Measurements from ENCODE around the gene PALLD. TPM values are rescaled to one million over a fixed set of nuclear protein-coding genes. Genes with fewer than 3 reads are reported as not detected.

The PALLD gene
- total RNA-seq, 1 donor from 2014 or later, result 179 TPM

DNA sequence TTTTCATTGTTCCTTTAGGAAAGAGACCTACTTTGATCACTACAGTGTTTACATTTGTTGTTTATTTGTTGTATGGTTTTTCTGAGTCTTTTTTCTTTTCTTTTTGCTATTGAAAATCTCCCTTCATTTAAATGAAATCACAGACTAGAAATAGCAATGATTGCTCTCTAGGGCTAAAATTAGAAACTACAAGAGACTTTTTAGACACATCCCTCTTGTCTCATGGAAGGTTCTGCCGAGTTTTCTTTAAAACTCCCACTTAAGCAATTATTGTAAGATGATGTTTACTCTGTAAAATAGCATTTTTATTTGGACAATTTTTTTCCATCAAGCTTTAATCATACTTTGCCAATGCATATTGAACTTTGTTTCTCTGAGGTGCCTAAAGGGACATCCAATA lies 136.6 kb downstream of the PALLD start:
- no peak overlapping the region for H3K4me3 ChIP-seq
- H3K9me3 ChIP-seq, result no peaks in the 10 kb centered on the region
- no peak for ATAC-seq
- H3K36me3 ChIP-seq, result no peaks in the 10 kb centered on the region
- peaks cover 15% of the 10 kb centered on the region for H3K27me3 ChIP-seq
- H3K4me1 ChIP-seq, result peaks cover 22% of the 10 kb centered on the region
- H3K27ac ChIP-seq, result no peak overlapping the region
- no peak for DNase-seq
- TF ChIP-seq, protein P1, sequence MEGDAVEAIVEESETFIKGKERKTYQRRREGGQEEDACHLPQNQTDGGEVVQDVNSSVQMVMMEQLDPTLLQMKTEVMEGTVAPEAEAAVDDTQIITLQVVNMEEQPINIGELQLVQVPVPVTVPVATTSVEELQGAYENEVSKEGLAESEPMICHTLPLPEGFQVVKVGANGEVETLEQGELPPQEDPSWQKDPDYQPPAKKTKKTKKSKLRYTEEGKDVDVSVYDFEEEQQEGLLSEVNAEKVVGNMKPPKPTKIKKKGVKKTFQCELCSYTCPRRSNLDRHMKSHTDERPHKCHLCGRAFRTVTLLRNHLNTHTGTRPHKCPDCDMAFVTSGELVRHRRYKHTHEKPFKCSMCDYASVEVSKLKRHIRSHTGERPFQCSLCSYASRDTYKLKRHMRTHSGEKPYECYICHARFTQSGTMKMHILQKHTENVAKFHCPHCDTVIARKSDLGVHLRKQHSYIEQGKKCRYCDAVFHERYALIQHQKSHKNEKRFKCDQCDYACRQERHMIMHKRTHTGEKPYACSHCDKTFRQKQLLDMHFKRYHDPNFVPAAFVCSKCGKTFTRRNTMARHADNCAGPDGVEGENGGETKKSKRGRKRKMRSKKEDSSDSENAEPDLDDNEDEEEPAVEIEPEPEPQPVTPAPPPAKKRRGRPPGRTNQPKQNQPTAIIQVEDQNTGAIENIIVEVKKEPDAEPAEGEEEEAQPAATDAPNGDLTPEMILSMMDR (IDR thresholded peaks at IDR 0.05), result no peak
- intact Hi-C loops (cut with DNase I), result no loop called here

DNA sequence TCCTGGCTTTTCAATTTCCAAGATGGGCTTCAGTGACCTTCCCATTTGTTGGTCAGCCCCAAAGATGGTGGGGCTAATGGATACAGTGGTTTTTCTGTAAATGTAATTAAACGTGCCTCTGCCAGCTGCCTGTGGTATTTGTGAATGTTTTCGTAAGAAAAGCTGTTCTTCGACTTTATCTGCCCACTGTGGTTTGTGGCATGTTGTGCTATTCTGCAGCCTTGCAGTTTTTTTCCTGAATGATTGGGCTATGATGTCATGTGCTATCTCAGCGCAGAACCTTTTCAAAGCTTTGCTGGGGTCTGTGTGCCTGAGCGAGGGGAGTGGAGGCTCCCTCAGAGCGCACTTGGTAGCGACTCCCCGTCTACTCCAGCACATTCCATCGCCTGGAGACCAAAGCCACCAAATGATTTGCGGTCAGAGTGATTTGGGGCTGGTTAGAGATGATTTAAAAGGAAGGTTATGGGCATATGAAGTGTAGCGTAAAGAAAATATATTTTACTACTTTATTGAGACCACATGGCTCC lies 137.5 kb downstream of the PALLD start:
- DNase-seq, result no peak
- no peak for ATAC-seq
- intact Hi-C loops (cut with DNase I), result no loop called here
- Histone ChIP-seq H3K36me3 (no peaks in the 10 kb centered on the region), H3K27me3 (peaks cover 15% of the 10 kb centered on the region), H3K4me3 (no peak overlapping the region), H3K9me3 (no peaks in the 10 kb centered on the region), H3K27ac (no peak overlapping the region), H3K4me1 (peaks cover 22% of the 10 kb centered on the region)
- TF ChIP-seq, protein P1 (IDR thresholded peaks at IDR 0.05), result no peak

DNA sequence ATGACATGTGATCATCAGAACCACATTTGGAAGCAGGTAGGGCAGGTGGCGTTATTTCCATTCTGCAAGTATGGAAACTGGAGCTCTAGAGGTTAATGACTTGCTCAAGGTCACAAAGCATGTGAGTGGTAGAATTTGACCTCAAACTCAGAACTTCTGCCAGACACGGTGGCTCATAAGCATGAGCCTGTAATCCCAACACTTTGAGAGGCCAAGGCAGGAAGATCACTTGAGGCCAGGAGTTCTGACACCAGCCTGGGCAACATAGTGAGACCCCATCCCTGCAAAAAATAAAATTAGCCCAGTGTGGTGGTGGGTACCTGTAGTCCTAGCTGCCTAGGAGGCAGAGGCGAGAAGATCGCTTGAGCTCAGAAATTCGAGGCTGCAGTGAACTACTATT lies 139.2 kb downstream of the PALLD start:
- peak overlapping the region; percentile 0 for H3K27ac ChIP-seq
- intact Hi-C loops (cut with DNase I), result no loop called here
- no peaks in the 10 kb centered on the region for H3K36me3 ChIP-seq
- TF ChIP-seq, protein P1 (IDR thresholded peaks at IDR 0.05), result no peak
- DNase-seq (no peak), ATAC-seq (no peak)
- peaks cover 15% of the 10 kb centered on the region for H3K27me3 ChIP-seq
- no peak overlapping the region for H3K4me3 ChIP-seq
- no peaks in the 10 kb centered on the region for H3K9me3 ChIP-seq
- peaks cover 22% of the 10 kb centered on the region for H3K4me1 ChIP-seq

DNA sequence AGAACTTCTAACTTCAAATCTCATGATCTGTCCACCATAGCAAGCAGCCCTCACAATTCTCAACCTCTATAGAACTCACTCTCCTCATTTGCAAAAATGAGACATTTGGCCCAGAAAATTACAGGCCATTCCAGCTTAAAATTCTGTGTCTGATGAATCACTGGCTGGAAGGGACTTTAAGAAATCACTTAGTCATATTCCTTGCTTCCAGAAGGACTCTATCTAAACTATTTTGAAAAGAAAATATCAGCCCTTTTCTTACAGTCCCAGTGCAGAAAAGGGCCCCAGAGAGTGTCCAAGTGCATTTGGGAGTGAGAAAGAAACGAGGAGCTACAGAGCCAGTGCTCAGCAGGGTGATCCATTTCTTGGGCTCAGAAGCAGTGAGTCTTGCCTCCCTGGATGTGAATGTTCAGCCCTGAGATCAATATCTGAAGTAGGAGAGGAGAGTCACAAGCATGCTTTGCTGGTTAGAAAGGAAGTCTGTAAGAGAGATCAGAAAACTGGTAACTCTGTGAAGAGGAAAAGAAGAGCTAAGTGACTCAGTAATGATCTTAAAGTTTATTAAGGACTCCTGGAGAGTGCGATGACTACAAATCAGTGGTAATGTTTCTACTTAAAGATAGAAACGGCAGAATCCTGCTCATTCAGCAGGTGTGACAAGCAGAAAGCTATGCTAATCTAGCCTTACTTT lies 139.8 kb downstream of the PALLD start:
- no peaks in the 10 kb centered on the region for H3K9me3 ChIP-seq
- TF ChIP-seq, protein P1 (IDR thresholded peaks at IDR 0.05), result no peak
- no peak overlapping the region for H3K4me3 ChIP-seq
- intact Hi-C loops (cut with DNase I), result no loop called here
- DNase-seq (no peak), ATAC-seq (no peak)
- peaks cover 11% of the 10 kb centered on the region for H3K27me3 ChIP-seq
- H3K36me3 ChIP-seq, result no peaks in the 10 kb centered on the region
- H3K27ac ChIP-seq, result peak overlapping the region; percentile 0
- H3K4me1 ChIP-seq, result peaks cover 22% of the 10 kb centered on the region

DNA sequence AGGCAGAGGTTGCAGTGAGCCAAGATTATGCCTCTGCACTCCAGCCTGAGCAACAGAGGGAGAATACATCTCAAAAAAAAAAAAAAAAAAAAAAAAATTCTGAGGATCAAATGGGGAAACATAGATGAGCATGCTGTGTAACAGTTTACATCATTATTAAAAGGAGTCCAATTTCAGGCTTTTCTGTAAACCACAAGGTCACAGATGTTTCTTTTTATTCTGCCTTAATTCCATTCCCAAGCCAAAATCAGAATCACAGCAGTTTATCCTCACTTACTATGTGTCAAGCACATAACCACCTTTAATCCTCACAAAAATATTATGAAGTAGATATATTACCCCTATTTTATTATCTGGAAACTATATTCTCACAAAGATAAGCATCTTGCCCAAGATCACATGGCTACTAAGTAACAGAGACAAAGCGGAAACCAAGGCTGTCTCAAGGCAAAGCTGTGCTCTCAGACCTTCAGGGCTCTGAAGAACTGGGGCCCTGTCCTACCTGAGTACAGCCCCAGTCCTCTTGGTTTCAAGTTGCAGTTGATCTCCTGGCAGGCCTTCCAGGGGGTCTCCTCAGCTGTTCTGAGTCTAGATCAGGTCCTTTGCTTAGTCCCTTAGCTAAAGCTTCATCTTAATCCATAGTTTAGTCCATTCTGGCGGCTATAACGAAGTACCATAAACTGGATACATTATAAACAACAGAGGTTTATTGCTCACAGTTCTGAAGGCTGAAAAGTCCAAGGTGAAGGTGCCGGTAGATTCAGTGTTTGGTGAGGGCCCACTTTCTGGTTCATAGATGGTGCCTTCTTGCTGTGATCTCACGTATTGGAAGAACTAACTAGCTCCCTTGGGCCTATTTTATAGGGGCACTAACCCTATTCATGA lies 141.3 kb downstream of the PALLD start:
- TF ChIP-seq, protein P1 (IDR thresholded peaks at IDR 0.05), result no peak
- Histone ChIP-seq H3K4me1 (peaks cover 11% of the 10 kb centered on the region), H3K36me3 (no peaks in the 10 kb centered on the region), H3K27me3 (no peaks in the 10 kb centered on the region), H3K9me3 (no peaks in the 10 kb centered on the region), H3K4me3 (no peak overlapping the region), H3K27ac (no peak overlapping the region)
- intact Hi-C loops (cut with DNase I), result no loop called here
- no peak for ATAC-seq
- DNase-seq, result no peak

Data from upper lobe of right lung (tissue), 1 donor.